ENCODE measurements around the gene ELP1.

ELP1 gene

DNA sequence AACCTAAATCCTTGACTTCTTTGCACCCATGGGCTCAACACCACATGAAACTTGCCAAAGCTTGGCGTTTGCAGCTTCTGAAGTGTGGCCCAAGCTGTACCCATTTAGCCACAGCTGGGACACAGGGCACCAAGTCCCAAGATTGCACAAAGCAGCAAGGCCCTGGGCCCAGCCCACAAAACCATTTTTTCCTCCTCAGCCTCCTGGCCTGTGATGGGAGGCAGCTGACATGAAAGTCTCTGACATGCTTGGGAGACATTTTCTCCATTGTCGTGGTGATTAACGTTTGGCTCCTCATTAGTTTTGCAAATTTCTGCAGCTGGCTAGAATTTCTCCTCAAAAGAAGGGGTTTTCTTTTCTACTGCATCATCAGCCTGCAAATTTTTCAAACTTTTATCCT lies 110.1 kb downstream of the ELP1 start:
- no peak for DNase-seq (ENCODE audit: low spot score)
- no peak for FAIRE-seq
